IMR-90 (cell line): Measurements from ENCODE around the gene SERPINB5. TPM values are rescaled to one million over a fixed set of nuclear protein-coding genes. Genes with fewer than 3 reads are reported as not detected.

Experiments used
- ATAC-seq: fragments of 200-7000 bp; cut with Tn5 transposase; 2 replicates; pipeline ENCODE4 v1.9.1; 2020; ENCODE audit warnings: low read depth, mild to moderate bottlenecking, moderate library complexity
- BruUV-seq: library from RNA; stranded (reverse); fragments of 400-500 nt; replicated peaks from 2 replicates; lab custom pipeline; 2021; lab: Mats Ljungman, UMichigan
- CTCF ChIA-PET: fragments of 300-600 bp; formaldehyde crosslinking; extraction: SDS; loops from one replicate; lab custom pipeline; 2021; ENCODE audit warnings: antibody characterized with exemption; lab: Yijun Ruan, JAX
- POLR2A ChIA-PET: fragments of 300-600 bp; sonication (Branson Sonifier 250); formaldehyde crosslinking; loops from one replicate; lab custom pipeline; 2022; ENCODE audit warnings: antibody characterized with exemption; ENCODE audit not compliant: unreplicated experiment; lab: Charles Lee
- DNase-seq: peaks from one replicate; pipeline ENCODE4 v3.0.0; 2013
- H2AFZ ChIP-seq: replicated peaks from 2 replicates; pipeline ENCODE3; 2013; ENCODE audit warnings: low read length, mild to moderate bottlenecking; ENCODE audit not compliant: poor library complexity
- H2AK5ac ChIP-seq: 2 replicates; pipeline ENCODE4 v1.6.1; 2013; ENCODE audit warnings: low read depth, low read length, inconsistent platforms
- H2AK9ac ChIP-seq: replicated peaks from 2 replicates; pipeline ENCODE3; 2013; ENCODE audit warnings: mild to moderate bottlenecking, low read depth, low read length, moderate library complexity; ENCODE audit not compliant: poor library complexity
- H2BK120ac ChIP-seq: 2 replicates; pipeline ENCODE4 v1.6.1; 2013; ENCODE audit warnings: low read depth, low read length, inconsistent platforms
- H2BK15ac ChIP-seq: 3 replicates; pipeline ENCODE4 v1.6.1; 2013; ENCODE audit warnings: low read depth, low read length, inconsistent platforms
- H2BK20ac ChIP-seq: 2 replicates; pipeline ENCODE4 v1.6.1; 2013; ENCODE audit warnings: low read depth, mild to moderate bottlenecking, inconsistent platforms, low read length, moderate library complexity
- H2BK5ac ChIP-seq: 2 replicates; pipeline ENCODE4 v1.6.1; 2013; ENCODE audit warnings: mild to moderate bottlenecking, low read depth, low read length, inconsistent platforms; ENCODE audit not compliant: poor library complexity, severe bottlenecking
- H3K14ac ChIP-seq: replicated peaks from 2 replicates; pipeline ENCODE4 v1.6.1; 2013; ENCODE audit warnings: low read depth, low read length, inconsistent platforms
- H3K18ac ChIP-seq: 2 replicates; pipeline ENCODE4 v1.6.1; 2013; ENCODE audit warnings: low read depth, low read length, control low read depth
- H3K23ac ChIP-seq: 2 replicates; pipeline ENCODE4 v1.6.1; 2013; ENCODE audit warnings: low read depth, low read length, inconsistent platforms
- H3K27ac ChIP-seq: 2 replicates; pipeline ENCODE4 v1.5.1; 2013; ENCODE audit warnings: mild to moderate bottlenecking, control low read depth, low read length; ENCODE audit not compliant: insufficient read depth
- H3K27me3 ChIP-seq: 2 replicates; pipeline ENCODE4 v1.6.1; 2013; ENCODE audit warnings: low read length; ENCODE audit not compliant: control insufficient read depth, insufficient read depth
- H3K36me3 ChIP-seq: 2 replicates; pipeline ENCODE4 v1.6.1; 2013; ENCODE audit warnings: low read length, mixed read lengths; ENCODE audit not compliant: control insufficient read depth, insufficient read depth
- H3K4ac ChIP-seq: 2 replicates; pipeline ENCODE4 v1.6.1; 2013; ENCODE audit warnings: low read depth, low read length, inconsistent platforms
- H3K4me1 ChIP-seq: 2 replicates; pipeline ENCODE4 v1.6.1; 2013; ENCODE audit warnings: low read length, mixed read lengths; ENCODE audit not compliant: control insufficient read depth, insufficient read depth
- H3K4me2 ChIP-seq: 2 replicates; pipeline ENCODE4 v1.6.1; 2013; ENCODE audit warnings: low read depth, mild to moderate bottlenecking, control low read depth, low read length, moderate library complexity
- H3K4me3 ChIP-seq: 2 replicates; pipeline ENCODE4 v1.5.1; 2013; ENCODE audit warnings: low read depth, mild to moderate bottlenecking, control low read depth, low read length, moderate library complexity; ENCODE audit not compliant: insufficient read depth
- H3K56ac ChIP-seq: 2 replicates; pipeline ENCODE4 v1.6.1; 2013; ENCODE audit warnings: low read length, inconsistent platforms; ENCODE audit not compliant: insufficient read depth; ENCODE audit errors: extremely low read depth
- H3K79me1 ChIP-seq, 2 experiments: 2 replicates each; pipeline ENCODE4 v1.6.1; 2013; ENCODE audit warnings: low read length in 2 of 2, inconsistent platforms in 1 of 2, low read depth in 1 of 2
- H3K9ac ChIP-seq: 2 replicates; pipeline ENCODE4 v1.6.1; 2013; ENCODE audit warnings: low read depth, low read length, control low read depth
- H3K9me1 ChIP-seq: 2 replicates; pipeline ENCODE4 v1.6.1; 2013; ENCODE audit warnings: low read length, inconsistent platforms; ENCODE audit not compliant: insufficient read depth
- H3K9me3 ChIP-seq: 2 replicates; pipeline ENCODE4 v1.6.1; 2013; ENCODE audit warnings: low read length; ENCODE audit not compliant: control insufficient read depth, insufficient read depth
- H4K20me1 ChIP-seq: 2 replicates; pipeline ENCODE4 v1.6.1; 2013; ENCODE audit warnings: low read length, inconsistent platforms; ENCODE audit not compliant: insufficient read depth
- H4K5ac ChIP-seq: 2 replicates; pipeline ENCODE4 v1.6.1; 2013; ENCODE audit warnings: mild to moderate bottlenecking, low read depth, low read length, control low read depth
- H4K8ac ChIP-seq, 2 experiments: 2 replicates each; pipeline ENCODE4 v1.6.1; 2013; ENCODE audit warnings: low read depth in 2 of 2, low read length in 2 of 2, control low read depth in 1 of 2, inconsistent platforms in 1 of 2
- H4K91ac ChIP-seq: 2 replicates; pipeline ENCODE4 v1.6.1; 2013; ENCODE audit warnings: low read depth, low read length, inconsistent platforms; ENCODE audit not compliant: insufficient read depth
- CHD1 ChIP-seq: IDR thresholded peaks from 2 replicates; pipeline ENCODE4 v1.6.1; 2012; ENCODE audit warnings: low read depth, low read length, improper control_type of control experiment
- WGBS, 2 experiments: methylation state at CpG; one replicate each; pipeline versions ENCODE4 v1.1.5 to v1.1.7; 2013; ENCODE audit warnings: missing lambda C conversion rate in 2 of 2; ENCODE audit not compliant: insufficient read length in 1 of 2; ENCODE audit errors: extremely low coverage in 2 of 2; 5-methylcytosine and 5-hydroxymethylcytosine counted together
- dilution Hi-C: fragments of 300-500 bp; cut with HindIII; formaldehyde crosslinking; loops from one replicate; pipeline ENCODE4 v1.14.3; 2018; ENCODE audit warnings: low sequenced_read_pairs; ENCODE audit not compliant: unreplicated experiment
- in situ Hi-C: fragments of 300-500 bp; cut with MboI; formaldehyde crosslinking; loops from 3 replicates; pipeline ENCODE4 v1.14.3; 2019; ENCODE audit warnings: low sequenced_read_pairs, inconsistent platforms, mixed read lengths
- intact Hi-C: fragments of 100-400 bp; cut with micrococcal nuclease; formaldehyde crosslinking; loops from 2 replicates; pipeline ENCODE4 v1.10.0; 2022
- polyA plus RNA-seq, 3 experiments: library from polyadenylated mRNA; depleted of rRNA; stranded (reverse); fragments of >200 nt; gene quantifications; 2 replicates each; pipeline ENCODE4 v1.2.3, GENCODE V29; 2012; ENCODE audit warnings: low replicate concordance in 1 of 3
- total RNA-seq: library from RNA; depleted of rRNA; stranded (reverse); fragments of >200 nt; gene quantifications from 2 replicates; pipeline ENCODE4 v1.2.3, GENCODE V29; 2012

Gene SERPINB5
- total and polyA plus RNA-seq, 2 of the 4 experiments (the other 2 are of a cell fraction): not detected

- Histone ChIP-seq H4K20me1 (no peaks in the 10 kb centered on the region), H2AK5ac (no peak overlapping the region), H3K23ac (no peak overlapping the region), H2BK5ac (no peak overlapping the region), H3K4me1 (no peaks in the 10 kb centered on the region), H3K9me1 (no peaks in the 10 kb centered on the region), H3K36me3 (no peaks in the 10 kb centered on the region; the same call in 1 of the 2 replicates), H3K14ac (no peak overlapping the region), H3K27ac (no peak overlapping the region), H3K18ac (no peak overlapping the region), H3K9ac (no peak overlapping the region), H2BK20ac (no peak overlapping the region), H4K8ac (no peak overlapping the region), H2BK120ac (no peak overlapping the region), H3K4me2 (no peak overlapping the region), H3K56ac (no peak overlapping the region), H3K9me3 (no peaks in the 10 kb centered on the region), H4K5ac (no peak overlapping the region), H2BK15ac (no peak overlapping the region), H2AK9ac (no peak overlapping the region), H3K79me1 (no peaks in the 10 kb centered on the region), H3K27me3 (no peaks in the 10 kb centered on the region), H4K91ac (no peak overlapping the region), H3K4me3 (no peak overlapping the region), H3K4ac (no peak overlapping the region), H2AFZ (no peak overlapping the region)
- BruUV-seq: no TSS peak
- dilution Hi-C loops (no loop called here), in situ Hi-C loops (no loop called here), intact Hi-C loops (no loop called here)
- ATAC-seq (no peak), DNase-seq (no peak)
- WGBS, 2 experiments: no CpG with 5 or more reads among the region's 5 CpGs
- TF ChIP-seq CHD1: no peak
- ChIA-PET CTCF (no interaction called here), POLR2A (interaction anchor here (0.5 kb wide), 1 partner anchor 88 kb away, joined by 5 read pairs; no protein-coding TSS in a partner anchor)
Observed at GRCh38 chr18:63447066-63447465, 29.7 kb upstream of the SERPINB5 start.
